ENCODE results near the gene MYLK3. TPM values are rescaled to one million over a fixed set of nuclear protein-coding genes. Genes with fewer than 3 reads are reported as not detected.

MYLK3 gene
- total RNA-seq: not detected in 2 replicates

DNA sequence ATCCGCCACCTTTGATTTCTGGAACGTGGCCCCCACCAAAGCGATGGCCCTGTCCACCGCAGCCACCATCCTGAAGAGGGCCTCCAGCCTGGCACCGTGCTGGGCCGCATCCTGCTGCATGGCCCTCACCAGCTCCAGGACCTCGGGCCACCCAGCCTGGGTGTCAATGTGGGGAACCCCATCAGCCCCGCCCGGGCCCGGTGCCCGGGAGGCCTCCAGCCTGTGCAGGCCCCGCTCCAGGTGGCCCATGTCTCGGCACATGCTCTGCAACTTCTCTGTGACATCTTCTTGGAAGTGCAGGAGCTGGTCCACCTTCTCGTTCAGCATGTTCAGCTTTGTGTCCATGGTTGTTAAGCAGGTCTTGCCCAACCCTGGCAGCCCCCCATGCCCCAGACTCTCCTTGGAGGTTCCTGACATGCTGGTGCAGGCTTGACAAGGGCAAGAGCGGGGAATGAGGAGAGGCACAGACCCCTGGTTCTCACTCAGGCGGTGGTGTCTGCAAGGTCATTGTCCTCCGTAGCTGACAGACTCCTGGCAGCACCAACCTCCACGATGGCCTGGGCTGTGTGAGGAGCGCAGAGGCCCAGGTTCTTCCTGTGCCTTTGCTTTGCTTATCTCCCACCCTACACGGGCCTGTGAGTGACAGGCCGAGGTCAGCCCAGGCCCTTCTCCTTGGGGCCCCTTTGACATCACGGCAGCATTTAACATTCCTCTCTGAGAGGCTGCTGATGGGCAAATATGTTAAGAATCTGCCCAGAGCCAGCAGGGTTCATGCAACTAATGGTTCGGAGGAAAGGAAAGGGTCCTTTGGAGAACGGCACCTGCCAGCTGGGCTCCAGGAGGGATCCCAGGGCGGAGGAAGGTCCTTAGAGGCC is at the start of gene MYLK3:
MYLK3 (minus strand) TSS at position 568 of the 875 bp plus-strand sequence; CDS start at position 417, 151 bp downstream.

GRCh38 chr16:46689365-46690280 is 58.5 kb downstream of the MYLK3 start, which contains the start of gene ORC6:
Gene ORC6 (plus strand): TSS chr16:46689659. CDS start chr16:46689706, 47 bp downstream.

GRCh38 chr16:46688654-46689364 is 59.3 kb downstream of the MYLK3 start, which contains the start of gene VPS35:
Gene VPS35 (minus strand): TSS chr16:46689178. CDS start chr16:46689133, 45 bp downstream.

Other genes starting within 250 kb of the MYLK3 start
- gene SHCBP1, start 127.0 kb downstream of the MYLK3 start, total RNA-seq: 3.0 and 3.4 TPM in 2 replicates
- gene VPS35, start 59.2 kb downstream of the MYLK3 start, total RNA-seq: 30.1 and 30.9 TPM in 2 replicates
- 0.87 and 2.6 TPM in 2 replicates for gene ORC6, start 58.7 kb downstream of the MYLK3 start, total RNA-seq
- gene C16orf87, start 82.8 kb upstream of the MYLK3 start, total RNA-seq: 2.4 and 5.4 TPM in 2 replicates
- gene GPT2, start 136.0 kb upstream of the MYLK3 start, total RNA-seq: 12.5 and 17.2 TPM in 2 replicates
- gene DNAJA2, start 225.3 kb upstream of the MYLK3 start, total RNA-seq: 36.5 and 37.3 TPM in 2 replicates